Chondrocyte (in vitro differentiated cells): Measurements from ENCODE around the gene PPFIA1. TPM values are rescaled to one million over a fixed set of nuclear protein-coding genes. Genes with fewer than 3 reads are reported as not detected.

Source experiments
- DNase-seq: peaks from one replicate; pipeline ENCODE4 v3.0.0; 2021; ENCODE audit warnings: mixed read lengths, low spot score
- H3K27ac Mint-ChIP-seq: one replicate; pipeline ENCODE4 v1.8.0; 2021; ENCODE audit warnings: mild to moderate bottlenecking, moderate library complexity, mixed read lengths; ENCODE audit not compliant: unreplicated experiment
- H3K27me3 Mint-ChIP-seq: 2 replicates; pipeline ENCODE4 v1.8.0; 2021; ENCODE audit warnings: low read depth, mixed read lengths
- H3K36me3 Mint-ChIP-seq: 2 replicates; pipeline ENCODE4 v1.8.0; 2021; ENCODE audit warnings: low read depth, mixed read lengths
- H3K4me1 Mint-ChIP-seq: 2 replicates; pipeline ENCODE4 v1.8.0; 2021; ENCODE audit warnings: low read depth, mild to moderate bottlenecking, mixed read lengths
- H3K4me3 Mint-ChIP-seq: one replicate; pipeline ENCODE4 v1.8.0; 2021; ENCODE audit warnings: mild to moderate bottlenecking, moderate library complexity, mixed read lengths; ENCODE audit not compliant: unreplicated experiment
- H3K9me3 Mint-ChIP-seq: 2 replicates; pipeline ENCODE4 v1.8.0; 2021; ENCODE audit warnings: low read depth, mixed read lengths
- total RNA-seq: library from RNA; stranded (reverse); gene quantifications from 3 replicates; pipeline ENCODE4 v1.2.1, GENCODE V29; 2021
- TF ChIP-seq, protein P1 (sequence below): fragments of 200-600 bp; sonication (generic); IDR thresholded peaks from 2 replicates; pipeline ENCODE4 v1.5.0; 2021; ENCODE audit warnings: antibody characterized with exemption, mild to moderate bottlenecking, moderate library complexity

PPFIA1 gene
- total RNA-seq, 1 donor from 2014 or later, result 63.5 TPM

DNA sequence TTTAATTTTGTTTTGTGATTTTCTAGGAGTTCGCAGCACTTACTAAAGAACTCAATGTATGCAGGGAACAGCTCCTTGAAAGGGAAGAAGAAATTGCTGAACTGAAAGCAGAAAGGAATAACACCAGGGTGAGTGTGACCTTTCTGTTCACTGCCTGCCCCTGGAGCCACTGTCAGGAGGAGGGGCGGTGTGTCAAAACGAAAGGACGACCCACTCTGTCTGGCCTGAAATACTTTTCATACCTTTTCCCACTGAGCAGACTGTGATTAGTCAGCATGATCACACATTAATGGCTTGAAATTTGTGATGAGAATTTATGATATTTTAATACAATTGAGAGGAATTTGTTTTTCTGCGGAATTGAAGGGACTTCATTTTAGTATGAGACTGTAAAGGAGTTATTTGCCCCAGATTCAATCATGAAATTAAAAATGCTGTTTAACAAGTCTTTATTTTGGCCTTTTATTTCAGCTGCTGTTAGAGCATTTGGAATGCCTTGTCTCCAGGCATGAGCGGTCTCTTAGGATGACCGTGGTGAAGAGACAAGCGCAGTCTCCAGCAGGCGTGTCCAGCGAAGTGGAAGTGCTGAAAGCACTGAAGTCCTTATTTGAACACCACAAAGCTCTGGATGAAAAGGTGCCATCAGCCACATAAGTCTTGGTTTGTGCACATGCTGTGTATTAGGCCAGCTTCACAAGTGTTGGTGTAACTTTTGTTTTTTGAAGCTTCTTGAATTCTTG is 54.1 kb downstream of the PPFIA1 start:
- no peaks in the 10 kb centered on the region for H3K27me3 Mint-ChIP-seq

DNA sequence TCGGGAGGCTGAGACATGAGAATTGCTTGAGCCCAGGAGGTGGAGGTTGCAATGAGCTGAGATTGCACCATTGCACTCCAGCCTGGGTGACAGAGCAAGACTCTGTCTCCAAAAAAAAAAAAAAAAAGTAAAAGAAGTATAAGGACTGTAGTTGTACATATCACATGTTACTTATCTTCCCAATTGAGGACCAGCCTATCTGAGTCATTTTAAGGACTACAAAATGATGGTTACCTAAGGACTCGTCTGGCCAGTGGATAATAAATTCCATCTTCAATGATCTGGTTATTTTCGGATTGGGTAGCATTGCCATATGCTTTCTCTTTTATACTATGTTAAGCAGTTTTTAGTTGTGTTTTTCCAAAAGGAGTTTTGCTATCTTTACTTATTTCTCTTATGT is 55.3 kb downstream of the PPFIA1 start:
- Mint-ChIP-seq H3K27me3 (no peaks in the 10 kb centered on the region), H3K36me3 (peaks cover 22% of the 10 kb centered on the region), H3K27ac (no peak overlapping the region), H3K9me3 (no peaks in the 10 kb centered on the region), H3K4me3 (no peak overlapping the region), H3K4me1 (peaks cover 37% of the 10 kb centered on the region)
- DNase-seq, result no peak
- TF ChIP-seq, protein P1, sequence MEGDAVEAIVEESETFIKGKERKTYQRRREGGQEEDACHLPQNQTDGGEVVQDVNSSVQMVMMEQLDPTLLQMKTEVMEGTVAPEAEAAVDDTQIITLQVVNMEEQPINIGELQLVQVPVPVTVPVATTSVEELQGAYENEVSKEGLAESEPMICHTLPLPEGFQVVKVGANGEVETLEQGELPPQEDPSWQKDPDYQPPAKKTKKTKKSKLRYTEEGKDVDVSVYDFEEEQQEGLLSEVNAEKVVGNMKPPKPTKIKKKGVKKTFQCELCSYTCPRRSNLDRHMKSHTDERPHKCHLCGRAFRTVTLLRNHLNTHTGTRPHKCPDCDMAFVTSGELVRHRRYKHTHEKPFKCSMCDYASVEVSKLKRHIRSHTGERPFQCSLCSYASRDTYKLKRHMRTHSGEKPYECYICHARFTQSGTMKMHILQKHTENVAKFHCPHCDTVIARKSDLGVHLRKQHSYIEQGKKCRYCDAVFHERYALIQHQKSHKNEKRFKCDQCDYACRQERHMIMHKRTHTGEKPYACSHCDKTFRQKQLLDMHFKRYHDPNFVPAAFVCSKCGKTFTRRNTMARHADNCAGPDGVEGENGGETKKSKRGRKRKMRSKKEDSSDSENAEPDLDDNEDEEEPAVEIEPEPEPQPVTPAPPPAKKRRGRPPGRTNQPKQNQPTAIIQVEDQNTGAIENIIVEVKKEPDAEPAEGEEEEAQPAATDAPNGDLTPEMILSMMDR, result no peak

More for the DNA sequence above, 54.1 kb downstream of the PPFIA1 start:
- Mint-ChIP-seq H3K9me3 (no peaks in the 10 kb centered on the region), H3K36me3 (peaks cover 14% of the 10 kb centered on the region), H3K27ac (peak overlapping the region; percentile 93), H3K4me3 (peak overlapping the region; percentile 34), H3K4me1 (peaks cover 37% of the 10 kb centered on the region)
- no peak for DNase-seq
- TF ChIP-seq, protein P1, result no peak

DNA sequence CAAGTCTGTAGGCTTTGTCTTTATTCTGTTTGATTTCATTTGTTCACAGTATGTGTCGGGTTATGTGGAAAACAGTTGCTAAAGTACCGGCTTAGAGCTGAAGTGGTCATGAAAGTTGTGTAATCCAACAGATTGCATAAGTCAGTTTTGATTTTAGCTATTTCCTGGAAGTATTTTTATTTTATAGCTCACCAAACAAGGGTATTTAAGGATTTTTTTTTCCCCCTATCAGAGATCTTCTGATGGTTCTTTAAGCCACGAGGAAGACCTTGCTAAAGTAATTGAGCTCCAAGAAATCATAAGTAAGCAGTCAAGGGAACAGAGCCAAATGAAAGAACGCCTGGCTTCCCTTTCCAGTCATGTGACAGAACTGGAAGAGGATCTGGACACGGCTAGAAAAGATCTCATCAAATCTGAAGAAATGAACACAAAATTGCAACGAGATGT is 55.9 kb downstream of the PPFIA1 start:
- Mint-ChIP-seq H3K9me3 (no peaks in the 10 kb centered on the region), H3K4me1 (peaks cover 37% of the 10 kb centered on the region), H3K27ac (peak overlapping the region; percentile 34), H3K36me3 (peaks cover 23% of the 10 kb centered on the region), H3K27me3 (no peaks in the 10 kb centered on the region), H3K4me3 (no peak overlapping the region)
- no peak for DNase-seq
- TF ChIP-seq, protein P1, result no peak

DNA sequence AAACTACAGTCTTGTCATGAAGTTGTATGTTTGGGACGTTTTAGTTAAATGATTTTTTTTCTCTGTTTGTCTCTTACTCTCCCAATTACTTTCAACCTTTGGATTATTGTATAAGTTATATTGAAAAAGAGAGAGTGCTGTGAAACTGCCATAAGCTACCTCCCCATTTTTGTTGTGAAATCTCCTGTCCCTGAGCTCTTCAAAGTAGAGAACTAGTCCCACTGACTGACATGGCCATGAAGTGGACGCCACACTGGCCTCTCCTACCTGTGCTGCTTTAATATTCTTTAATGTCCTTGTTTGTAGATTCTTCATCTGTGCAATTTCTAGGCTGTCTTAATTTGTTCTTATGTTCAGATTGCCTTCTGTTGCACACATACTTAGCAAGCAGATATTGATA is 56.3 kb downstream of the PPFIA1 start:
- H3K27me3 Mint-ChIP-seq, result no peaks in the 10 kb centered on the region
- peaks cover 26% of the 10 kb centered on the region for H3K36me3 Mint-ChIP-seq
- peaks cover 37% of the 10 kb centered on the region for H3K4me1 Mint-ChIP-seq
- no peak overlapping the region for H3K27ac Mint-ChIP-seq
- H3K9me3 Mint-ChIP-seq, result no peaks in the 10 kb centered on the region
- TF ChIP-seq, protein P1, result no peak
- no peak overlapping the region for H3K4me3 Mint-ChIP-seq
- no peak for DNase-seq

DNA sequence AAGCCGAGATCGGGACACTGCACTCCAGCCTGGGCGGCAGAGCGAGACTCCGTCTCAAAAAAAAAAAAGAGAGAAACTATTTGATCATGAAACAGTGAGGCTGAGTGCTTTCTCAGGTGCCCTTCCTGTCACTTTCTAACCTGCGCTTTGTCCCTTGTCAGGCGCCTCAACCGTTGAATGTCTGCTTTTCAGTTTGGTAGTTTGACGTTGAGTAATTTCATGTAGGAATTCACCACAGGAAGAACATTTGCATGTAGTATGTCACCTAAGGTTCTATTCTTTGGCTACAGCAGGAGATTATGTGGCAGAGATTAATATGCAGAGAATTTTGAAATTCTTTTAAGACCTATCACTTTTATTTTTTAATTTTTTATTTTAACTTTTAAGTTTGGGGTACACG is 57.2 kb downstream of the PPFIA1 start:
- Mint-ChIP-seq H3K27me3 (no peaks in the 10 kb centered on the region), H3K4me3 (no peak overlapping the region), H3K4me1 (peaks cover 30% of the 10 kb centered on the region), H3K9me3 (no peaks in the 10 kb centered on the region), H3K36me3 (peaks cover 30% of the 10 kb centered on the region), H3K27ac (no peak overlapping the region)
- TF ChIP-seq, protein P1, result no peak
- no peak for DNase-seq
